SK-N-SH (cell line): ENCODE data around the gene BMP2K.

Source experiments
- EZH2phosphoT487 ChIP-seq: fragments of 200-600 bp; sonication (generic); IDR thresholded peaks from 2 replicates; pipeline ENCODE4 v1.6.1; 2017; ENCODE audit warnings: low read depth, mixed run types, mild to moderate bottlenecking, antibody characterized with exemption, moderate library complexity, borderline replicate concordance
- JUND ChIP-seq: IDR thresholded peaks from 2 replicates; pipeline ENCODE4 v1.4.0; 2012
- POLR2AphosphoS5 ChIP-seq: IDR thresholded peaks from 2 replicates; pipeline ENCODE4 v1.6.1; 2012; ENCODE audit warnings: low read depth, low read length
- YY1 ChIP-seq: IDR thresholded peaks from 2 replicates; pipeline ENCODE4 v1.4.0; 2012; ENCODE audit warnings: low read depth, mild to moderate bottlenecking
- TF ChIP-seq, protein P1 (sequence below): IDR thresholded peaks from 2 replicates; pipeline ENCODE4 v1.4.0; 2012; ENCODE audit warnings: low read depth

DNA sequence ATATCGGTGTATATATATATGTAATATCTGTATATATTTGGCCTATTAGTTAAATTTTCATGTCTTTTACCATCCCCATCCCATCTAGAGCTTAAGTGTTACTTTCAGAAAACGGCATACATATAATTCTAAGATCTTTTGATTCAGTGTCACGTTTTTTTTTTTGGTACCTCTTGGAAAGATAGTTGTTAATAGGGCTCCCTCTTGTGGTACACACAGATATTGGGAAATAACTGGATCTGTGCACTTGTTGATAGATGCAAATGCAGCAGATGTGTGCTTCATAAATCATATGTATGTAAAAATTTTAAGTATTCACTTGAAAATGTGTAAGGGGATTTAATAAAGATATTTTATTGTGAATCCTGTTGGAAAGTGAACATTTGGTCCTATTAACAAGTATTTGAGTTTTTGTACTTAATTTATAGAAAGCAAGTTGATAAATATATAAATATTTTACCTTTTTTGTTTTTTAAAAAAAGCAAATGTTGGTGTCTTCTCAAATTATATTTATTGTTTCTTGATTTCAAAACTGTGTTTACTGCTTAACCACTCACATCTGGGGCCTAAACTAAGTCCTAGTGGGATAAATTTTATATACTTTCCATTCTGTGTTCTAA is 88.4 kb downstream of the BMP2K start:
- TF ChIP-seq POLR2AphosphoS5 (no peak), JUND (no peak), EZH2phosphoT487 (no peak), YY1 (no peak)
- TF ChIP-seq, protein P1, sequence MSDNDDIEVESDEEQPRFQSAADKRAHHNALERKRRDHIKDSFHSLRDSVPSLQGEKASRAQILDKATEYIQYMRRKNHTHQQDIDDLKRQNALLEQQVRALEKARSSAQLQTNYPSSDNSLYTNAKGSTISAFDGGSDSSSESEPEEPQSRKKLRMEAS: no peak
